Thyroid gland (tissue), 4 donors: ENCODE measurements around the gene FKBP10.

ENCODE experiments used
- CTCF ChIP-seq, 6 experiments: fragments of 200-600 bp in 3 of 6; fragments of 450-650 bp in 3 of 6; sonication (generic) in 3 of 6; IDR thresholded peaks; one replicate each; pipeline ENCODE4 v1.5.1; 2016 to 2019; ENCODE audit warnings: antibody characterized with exemption in 6 of 6, mild to moderate bottlenecking in 2 of 6, inconsistent platforms in 1 of 6, moderate library complexity in 1 of 6
- POLR2A ChIP-seq, 2 donors: fragments of 450-650 bp; IDR thresholded peaks; one replicate each; pipeline ENCODE4 v1.6.1; 2017; ENCODE audit warnings: antibody characterized with exemption in 2 of 2, mild to moderate bottlenecking in 2 of 2, moderate library complexity in 1 of 2

- TF ChIP-seq CTCF (IDR thresholded peaks at IDR 0.05) = no peak
- no peak for TF ChIP-seq POLR2A (IDR thresholded peaks at IDR 0.05)
Measured at GRCh38 chr17:41768682-41769288, 44.0 kb upstream of the FKBP10 start.
